ENCODE data around the gene PHTF2. TPM values are rescaled to one million over a fixed set of nuclear protein-coding genes. Genes with fewer than 3 reads are reported as not detected.
"Not testable (repeated sequence)": the region's sequence is repeated elsewhere in the genome, so short reads cannot be mapped to it uniquely, and the experiment has no call there.

The PHTF2 gene
- polyA plus RNA-seq, 10 donors, result 17.3 to 26.0 (median 20.7) TPM

DNA sequence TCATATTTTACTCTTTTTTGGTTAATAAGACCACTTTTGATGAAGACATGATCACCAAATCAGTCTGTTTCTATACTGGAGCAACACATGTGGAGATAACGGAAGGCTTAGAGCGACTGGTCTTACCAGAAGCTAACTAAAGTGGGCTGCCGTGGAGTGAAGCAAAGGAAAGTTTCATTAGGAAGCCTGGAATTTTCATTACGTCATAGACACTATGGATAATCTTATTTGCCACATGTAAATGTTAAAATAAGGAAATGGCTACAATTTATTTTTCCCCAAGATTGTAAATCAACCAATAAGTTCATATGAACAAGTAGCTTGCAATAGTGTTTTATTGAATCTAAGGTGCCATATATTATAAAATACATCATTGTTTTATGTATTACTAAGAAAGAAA lies 185.4 kb downstream of the PHTF2 start:
- no peak for DNase-seq

DNA sequence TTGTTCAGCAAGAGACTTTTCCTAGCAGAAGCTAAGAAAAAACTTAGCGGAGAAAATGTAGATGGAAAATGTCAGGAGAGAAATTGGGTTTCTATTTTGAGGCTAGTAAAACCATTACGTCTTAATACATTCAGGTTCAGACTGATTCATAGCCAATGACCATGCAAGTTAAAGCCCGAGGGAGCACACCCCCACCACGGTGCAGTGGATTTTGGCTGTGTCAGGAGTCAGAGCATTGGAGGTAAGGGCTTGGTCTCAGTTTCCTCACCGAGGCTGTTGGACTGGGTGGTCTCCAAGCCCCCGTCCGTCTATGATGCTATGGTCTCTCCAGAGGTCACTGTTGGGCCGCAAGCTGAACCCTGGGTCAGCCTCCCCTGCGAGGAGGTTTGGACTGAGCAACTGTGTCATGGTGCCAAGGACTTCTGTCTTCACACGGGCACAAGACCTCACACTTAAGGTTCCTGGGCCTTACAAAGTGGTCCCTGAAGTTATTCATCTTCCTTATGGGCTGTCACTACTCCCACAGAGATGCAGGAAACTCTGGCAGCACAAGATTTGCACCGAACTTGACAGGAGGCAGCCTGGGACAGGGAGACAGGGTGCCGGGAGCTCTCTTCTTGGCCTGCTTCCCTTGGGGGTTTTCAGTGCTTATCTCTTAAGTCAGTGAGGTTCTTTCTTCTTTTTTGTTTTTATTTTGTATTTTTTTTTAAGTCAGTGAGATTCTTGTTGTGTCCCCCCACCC lies 186.8 kb downstream of the PHTF2 start:
- no peak for DNase-seq

DNA sequence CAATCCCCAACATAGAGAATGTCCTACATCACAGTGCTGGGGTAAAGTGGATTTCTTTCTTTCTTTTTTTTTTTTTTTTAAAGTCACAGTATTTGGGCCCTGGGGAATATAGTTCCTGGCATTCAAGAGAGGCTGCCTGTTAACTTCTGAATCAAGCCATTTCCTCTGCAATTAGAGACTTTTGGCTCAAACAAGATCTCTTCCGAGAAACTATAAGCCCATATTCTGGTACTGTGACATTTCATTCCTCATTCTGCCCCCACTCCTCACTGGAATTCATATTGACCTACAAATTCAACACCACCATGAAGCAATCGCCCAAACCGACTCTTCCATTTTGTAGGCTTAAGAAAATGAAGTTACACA lies 187.4 kb downstream of the PHTF2 start:
- DNase-seq, result peak in 2 of 3 donors; percentile 6 to 17

DNA sequence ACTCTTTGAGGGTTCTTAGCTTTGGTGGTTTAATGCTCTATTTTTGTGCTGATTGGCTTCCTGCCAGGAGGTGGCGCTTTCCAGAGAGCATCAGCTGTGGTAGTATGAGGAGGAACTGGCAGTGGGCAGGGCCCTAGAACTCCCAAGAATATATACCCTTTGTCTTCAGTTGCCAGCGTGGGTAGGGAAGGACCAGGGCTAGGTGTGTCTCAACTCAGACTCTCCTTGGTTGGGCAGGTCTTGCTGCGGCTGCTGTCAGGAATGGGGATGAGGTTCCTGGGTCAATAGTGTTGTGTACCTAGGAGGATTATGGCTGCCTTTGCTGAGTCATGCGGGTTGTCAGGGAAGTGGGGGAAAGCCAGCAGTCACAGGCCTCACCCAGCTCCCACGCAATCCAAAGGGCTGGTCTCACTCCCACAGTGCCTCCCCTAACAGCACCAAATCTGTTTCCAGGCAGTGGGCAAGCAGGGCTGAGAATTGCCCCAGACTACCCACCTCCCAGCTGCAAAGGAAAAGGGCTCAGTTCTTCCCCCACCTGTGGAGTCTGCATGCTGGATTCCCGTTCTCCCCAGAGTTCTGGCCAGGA lies 191.5 kb downstream of the PHTF2 start:
- peak in 1 of 3 donors; percentile 7 for DNase-seq

DNA sequence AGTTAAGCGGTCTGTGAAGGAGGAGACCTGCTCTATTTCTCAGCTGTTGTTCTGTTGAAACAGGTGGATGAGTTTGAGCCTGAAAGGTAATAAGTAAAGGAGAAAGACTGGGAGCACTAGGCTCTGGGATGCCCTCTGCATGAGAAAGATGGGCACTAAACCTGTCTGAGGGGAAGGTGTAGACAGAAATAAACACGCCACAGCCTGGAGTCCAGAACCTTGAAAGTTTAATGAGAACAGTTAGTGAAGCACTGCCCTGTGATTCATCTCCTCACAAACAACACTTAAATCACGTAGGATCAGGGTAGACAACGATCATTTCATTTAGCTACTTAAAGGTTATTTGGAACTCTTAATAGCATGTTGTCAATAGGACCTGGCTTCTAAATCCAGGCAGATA lies 193.1 kb downstream of the PHTF2 start:
- no peak for DNase-seq

DNA sequence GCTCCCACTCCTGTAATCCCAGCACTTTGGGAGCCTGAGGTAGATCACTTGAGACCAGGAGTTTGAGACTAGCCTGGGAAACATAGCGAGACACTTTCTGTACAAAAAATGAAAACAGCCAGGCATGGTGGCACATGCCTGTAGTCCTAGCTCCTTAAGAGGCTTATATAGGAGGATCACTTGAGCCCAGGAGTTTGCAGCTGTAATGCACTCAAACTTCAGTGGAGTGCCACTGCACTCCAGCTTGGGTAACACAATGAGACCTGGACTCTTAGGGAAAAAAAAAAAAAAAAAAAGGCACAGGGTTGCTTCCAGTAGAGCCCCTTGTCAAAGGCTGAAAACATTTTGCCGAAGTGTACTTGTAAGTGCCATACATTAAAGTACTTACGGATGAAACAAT lies 195.3 kb downstream of the PHTF2 start:
- no peak for DNase-seq

DNA sequence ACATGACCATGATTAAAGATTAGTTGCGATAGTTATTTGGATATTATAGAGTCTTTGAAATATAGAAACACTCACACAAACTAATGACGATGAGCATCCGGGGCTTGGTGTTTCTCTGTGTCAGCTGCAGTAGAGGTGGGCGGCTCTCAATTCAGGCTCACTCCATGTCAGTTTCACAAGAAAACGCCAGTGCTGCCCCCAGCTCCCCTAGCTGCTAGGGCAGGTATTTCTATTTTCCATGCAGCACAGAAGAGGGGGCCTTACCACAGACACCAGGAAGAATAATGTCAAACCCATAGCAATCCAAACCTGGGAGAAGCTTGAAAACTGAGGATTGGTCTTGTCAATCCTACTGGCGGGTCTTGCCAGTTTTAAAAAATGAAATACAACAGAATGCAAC lies 197.1 kb downstream of the PHTF2 start:
- no peak for DNase-seq

DNA sequence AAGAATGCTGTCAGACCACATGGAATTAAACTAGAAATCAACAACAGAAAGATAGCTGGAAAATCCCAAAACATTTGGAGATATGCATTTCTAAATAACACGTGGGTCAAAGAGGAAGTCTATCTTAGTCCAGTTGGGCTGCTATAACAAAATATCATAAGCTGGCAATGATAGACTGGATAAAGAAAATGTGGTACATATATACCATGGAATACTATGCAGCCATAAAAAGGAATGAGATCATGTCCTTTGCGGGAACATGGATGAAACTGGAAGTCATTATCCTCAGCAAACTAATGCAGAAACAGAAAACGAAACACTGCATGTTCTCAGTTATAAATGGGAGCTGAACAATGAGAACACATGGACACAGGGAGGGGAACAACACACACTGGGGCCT lies 200.6 kb downstream of the PHTF2 start:
- not testable (repeated sequence) for DNase-seq

DNA sequence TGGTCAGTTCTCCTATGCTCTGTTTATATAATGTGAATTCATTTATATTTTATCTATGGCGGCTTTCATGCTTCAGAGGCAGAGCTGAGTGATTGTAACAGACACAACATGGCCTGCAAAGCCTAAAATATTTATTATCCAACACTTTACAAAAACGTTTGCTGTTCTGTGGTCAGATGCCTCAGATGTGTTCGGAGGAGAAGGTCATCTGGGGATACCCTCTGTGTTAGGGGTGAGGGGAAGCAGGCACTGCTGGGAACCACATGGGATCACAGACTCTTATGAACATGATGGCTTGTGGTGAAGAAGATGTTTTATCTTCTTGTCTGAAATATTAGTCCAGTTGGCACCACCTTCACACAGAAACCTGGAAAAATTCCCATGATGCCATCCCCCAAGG lies 203.4 kb downstream of the PHTF2 start:
- DNase-seq, result no peak

DNA sequence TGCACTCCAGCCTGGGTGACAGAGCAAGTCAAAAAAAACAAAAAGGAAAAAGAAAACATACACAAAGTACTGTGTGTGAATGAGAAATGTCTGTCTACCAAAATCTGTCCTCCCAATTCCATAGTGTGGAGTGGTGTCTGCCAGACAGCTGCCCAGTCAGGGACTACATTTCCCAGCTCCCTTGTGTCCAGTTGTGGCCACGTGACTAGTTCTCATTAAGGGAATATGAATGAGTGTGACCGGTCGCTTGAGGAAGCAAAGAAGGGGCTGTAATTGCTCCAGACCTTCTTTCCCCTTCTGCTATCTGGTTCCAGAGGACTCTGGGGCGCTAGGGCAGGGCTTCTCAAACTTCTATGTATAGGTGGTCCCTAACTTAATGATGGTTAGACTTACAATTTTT lies 204.1 kb downstream of the PHTF2 start:
- DNase-seq, result no peak

DNA sequence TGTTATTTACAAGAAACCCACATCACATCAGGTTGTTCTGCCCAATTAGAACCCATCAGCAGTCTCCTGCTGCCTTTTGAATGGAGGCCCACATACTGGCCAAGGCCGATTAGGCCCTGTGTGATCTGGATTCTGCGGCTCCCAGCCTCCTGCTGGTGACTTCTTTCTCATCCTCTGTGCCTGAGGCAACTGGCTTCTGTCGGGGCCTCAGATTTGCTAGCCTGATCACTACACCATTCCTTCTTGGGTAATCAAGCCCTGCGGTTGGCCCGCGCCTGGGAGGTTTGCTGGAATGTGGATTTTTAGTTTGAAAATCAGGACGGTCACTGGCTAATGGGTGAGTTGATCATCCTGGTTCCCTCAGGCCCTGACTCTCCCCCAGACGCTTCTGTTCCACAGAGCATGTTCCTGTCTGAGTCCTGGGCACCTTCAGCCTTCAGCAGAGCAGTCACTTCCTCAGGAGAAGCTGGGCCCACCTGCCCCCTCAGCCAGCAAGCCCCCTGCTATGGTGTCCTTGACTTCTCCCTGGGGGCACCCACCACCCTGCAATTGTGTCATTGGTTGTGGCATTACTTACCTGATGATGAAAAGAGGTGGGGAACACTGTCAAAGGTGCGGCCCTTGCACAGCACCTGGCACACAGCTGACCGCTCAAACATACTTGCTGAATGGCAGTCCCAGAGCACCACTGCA lies 207.6 kb downstream of the PHTF2 start:
- no peak for DNase-seq

Other genes starting within 250 kb of the PHTF2 start
- gene RSBN1L, start 102.3 kb upstream of the PHTF2 start, polyA plus RNA-seq (ENCODE audit: insufficient read length in 10 of 10), result 10 to 100 TPM; 14.4 to 22.8 (median 18.3) TPM
- 10 to 100 TPM; 11.2 to 15.5 (median 12.7) TPM for gene TMEM60, start 339 bp upstream of the PHTF2 start, polyA plus RNA-seq (ENCODE audit: insufficient read length in 10 of 10)

Data from muscle of back (tissue), 11 donors.